ENCODE results near the gene OR10AD1.
"Not testable (repeated sequence)": the region's sequence is repeated elsewhere in the genome, so short reads cannot be mapped to it uniquely, and the experiment has no call there.

The OR10AD1 gene, protein sequence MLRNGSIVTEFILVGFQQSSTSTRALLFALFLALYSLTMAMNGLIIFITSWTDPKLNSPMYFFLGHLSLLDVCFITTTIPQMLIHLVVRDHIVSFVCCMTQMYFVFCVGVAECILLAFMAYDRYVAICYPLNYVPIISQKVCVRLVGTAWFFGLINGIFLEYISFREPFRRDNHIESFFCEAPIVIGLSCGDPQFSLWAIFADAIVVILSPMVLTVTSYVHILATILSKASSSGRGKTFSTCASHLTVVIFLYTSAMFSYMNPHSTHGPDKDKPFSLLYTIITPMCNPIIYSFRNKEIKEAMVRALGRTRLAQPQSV

DNA sequence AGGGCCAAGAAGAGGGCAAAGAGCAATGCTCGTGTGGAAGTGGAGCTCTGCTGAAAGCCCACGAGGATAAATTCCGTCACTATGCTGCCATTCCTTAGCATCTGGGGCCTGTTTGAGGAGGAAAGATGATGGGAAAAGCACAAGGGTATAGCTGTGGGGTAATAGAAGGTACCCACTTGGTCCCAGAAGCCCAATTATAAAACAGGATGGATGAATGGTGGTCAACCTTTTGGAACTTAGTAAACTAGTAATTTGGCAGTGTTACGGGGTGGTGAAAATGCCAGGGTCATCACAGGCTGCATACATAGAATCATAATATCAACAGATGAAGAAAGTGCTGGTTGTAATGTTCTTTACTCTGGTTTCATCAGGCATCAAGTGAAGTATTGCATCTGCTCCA, at the start of gene OR10AD1:
OR10AD1 (minus strand) TSS at position 101 of the 400 bp plus-strand sequence; CDS start at position 101, 0 bp downstream.
- no peak for DNase-seq

GRCh38 chr12:48247181-48247966, 44.3 kb upstream of the OR10AD1 start:
- no peak for DNase-seq

DNA sequence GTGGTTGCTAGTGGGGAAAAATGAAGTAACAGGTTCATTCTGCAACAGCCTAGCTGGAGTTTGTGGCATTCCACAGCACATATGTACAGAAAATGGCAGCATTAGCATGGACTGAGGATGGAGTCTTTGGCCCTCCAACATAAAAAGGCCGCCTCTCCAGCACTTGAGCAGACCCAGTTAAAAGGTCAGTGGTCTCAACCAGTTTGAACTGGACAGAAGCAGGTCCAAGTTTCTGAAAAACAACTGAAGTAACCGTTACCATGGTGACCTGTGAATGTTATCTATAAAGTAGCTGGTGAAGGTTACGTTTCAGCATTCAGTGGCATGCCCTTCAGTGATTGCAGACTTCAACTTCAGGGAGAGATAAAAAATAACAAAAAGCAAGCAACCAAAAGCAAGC, 34.1 kb upstream of the OR10AD1 start:
- DNase-seq, result no peak

DNA sequence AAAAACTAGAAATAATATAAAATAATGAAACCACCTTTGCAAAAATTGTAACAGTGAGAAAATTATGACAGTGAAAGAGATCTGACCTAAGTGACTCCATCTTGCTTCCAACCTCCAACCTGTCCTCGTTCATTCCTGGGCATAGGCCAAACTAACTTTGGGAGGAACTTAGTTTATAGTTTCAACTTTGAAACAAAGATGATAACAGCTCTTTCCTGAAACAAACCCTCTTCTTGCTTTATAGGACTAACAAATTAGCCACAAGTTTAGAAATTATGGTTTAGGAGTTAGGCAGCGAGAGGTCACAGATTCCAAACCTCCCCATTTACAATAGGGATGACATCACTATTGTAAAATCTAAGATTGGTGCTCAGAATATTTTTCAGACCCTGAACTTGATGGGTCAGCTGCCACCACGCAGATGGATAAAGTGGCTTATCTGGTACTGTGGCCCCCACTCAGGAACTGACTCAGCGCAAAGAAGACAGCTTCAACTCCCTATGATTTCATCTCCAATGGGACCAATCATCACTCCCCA, 32.8 kb upstream of the OR10AD1 start:
- no peak for DNase-seq

DNA sequence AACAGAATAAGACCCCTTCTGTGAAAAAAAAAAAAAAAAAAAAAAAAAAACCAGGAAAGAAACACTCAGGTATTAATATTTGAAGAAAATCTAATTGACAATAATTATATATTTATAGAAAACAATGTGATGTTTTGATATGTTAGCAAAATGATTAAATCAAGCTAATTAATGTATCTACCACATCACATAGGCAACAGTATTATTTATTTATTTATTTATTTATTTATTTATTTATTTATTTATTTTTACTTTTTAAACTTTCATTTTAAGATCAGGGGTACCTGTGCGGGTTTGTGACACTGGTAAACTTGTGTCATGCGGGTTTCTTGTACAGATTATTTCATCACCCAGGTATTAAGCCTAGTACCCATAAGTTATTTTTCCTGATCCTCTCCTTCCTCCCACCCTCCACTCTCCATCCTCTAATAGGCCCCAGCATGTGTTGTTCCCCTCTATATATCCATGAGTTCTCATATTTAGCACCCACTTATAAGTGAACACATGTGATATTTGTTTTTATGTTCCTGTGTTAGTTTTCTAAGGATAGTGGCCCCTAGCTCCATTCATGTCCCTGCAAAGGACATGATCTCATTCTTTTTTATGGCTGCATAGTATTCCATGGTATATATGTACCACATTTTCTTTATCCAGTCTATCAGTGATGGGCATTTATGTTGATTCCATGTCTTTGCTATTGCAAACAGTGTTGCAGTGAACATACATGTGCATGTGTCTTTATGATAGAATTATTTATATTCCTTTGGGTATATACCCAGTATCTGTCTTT, 28.3 kb upstream of the OR10AD1 start:
- not testable (repeated sequence) for DNase-seq

DNA sequence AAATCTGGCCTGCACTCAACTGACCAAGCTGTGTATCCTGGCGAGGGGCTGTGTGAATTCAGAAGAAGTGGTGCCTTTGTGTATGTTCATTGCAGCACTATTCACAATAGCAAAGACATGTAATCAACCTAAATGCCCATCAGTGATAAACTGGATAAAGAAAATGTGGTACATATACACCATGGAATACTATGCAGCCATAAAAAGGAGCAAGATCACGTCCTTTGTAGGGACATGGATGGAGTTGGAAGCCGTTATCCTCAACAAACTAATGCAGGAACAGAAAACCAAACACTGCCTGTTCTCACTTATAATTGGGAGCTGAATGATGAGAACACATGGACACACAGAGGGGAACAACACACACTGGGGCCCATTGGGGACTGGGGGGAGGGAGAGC, 21.4 kb upstream of the OR10AD1 start:
- not testable (repeated sequence) for DNase-seq

DNA sequence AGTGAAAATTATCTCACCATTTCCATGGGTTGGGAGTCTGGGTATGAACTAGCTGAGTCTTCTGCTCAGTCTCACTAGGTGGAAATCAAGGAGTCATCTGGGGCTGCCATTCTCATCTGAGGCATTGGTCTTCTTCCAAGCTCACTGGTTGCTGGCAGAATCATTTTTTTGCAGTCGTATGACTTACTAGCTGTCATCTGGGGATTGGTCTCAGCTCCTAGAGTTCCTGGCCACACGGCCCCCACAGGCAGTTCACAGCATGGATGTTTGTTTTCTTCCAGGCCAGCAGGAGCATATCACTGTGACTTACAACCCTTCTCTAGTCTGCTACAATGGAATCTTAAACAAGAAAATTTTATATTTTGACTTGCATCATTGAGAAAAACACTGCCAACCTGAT, 18.6 kb upstream of the OR10AD1 start:
- no peak for DNase-seq

DNA sequence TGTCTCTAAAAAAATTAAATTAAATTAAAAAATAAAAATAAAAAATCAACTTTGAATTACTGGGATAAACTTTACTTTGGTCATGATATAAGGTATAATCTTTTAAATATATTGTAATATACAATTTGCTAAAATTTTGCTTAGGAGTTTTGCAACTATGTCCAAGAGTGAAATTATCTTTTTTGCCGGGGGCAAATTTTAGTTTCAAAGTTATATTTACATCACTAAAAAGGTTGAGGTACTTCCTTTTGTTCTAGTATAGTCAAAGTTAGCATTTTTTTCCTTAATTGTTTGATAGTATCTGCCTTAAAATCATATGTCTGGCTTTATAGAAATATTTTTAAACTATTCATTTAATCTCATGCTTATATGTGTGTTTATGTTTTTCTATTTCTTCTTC, 17.6 kb upstream of the OR10AD1 start:
- DNase-seq, result no peak

DNA sequence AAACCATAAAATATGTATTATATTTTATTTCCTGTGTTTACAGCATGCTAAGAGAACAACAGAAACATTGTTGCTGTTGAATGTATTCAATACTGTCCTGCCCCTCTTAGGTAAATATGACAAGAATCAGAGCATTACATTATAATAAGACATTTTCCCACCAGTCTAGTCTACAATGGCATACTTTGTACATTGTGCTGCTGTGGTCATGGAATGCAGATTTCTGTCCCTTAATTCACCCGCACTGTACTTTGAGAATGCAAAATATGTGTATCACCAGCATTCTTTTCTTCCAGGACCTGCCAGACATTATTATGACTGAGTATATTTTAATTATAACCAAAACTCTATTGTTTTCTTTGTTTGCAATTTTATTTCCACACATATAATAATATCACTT, 16.5 kb upstream of the OR10AD1 start:
- DNase-seq, result no peak

- DNase-seq, result peak; percentile 15
These were observed 13.7 kb upstream of the OR10AD1 start for GRCh38 chr12:48216785-48217184.

GRCh38 chr12:48209495-48209894, 6.4 kb upstream of the OR10AD1 start:
- not testable (repeated sequence) for DNase-seq

DNA sequence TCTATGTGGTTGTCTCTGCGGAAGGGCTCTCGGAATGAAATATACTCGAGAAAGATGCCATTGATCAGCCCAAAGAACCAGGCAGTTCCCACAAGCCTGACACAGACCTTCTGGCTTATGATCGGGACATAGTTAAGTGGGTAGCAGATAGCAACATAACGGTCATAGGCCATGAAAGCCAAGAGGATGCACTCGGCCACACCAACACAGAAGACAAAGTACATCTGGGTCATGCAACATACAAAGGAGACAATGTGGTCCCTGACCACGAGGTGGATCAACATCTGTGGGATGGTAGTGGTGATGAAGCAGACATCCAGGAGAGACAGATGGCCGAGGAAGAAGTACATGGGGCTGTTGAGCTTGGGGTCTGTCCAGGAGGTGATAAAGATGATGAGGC, 326 bp downstream of the OR10AD1 start:
- no peak for DNase-seq

GRCh38 chr12:48201516-48201915, 1.6 kb downstream of the OR10AD1 start:
- no peak for DNase-seq

- no peak for DNase-seq
These were observed 2.0 kb downstream of the OR10AD1 start for GRCh38 chr12:48201091-48201490.

GRCh38 chr12:48199774-48200221, 3.3 kb downstream of the OR10AD1 start:
- no peak for DNase-seq

- DNase-seq, result no peak
These were observed 4.1 kb downstream of the OR10AD1 start for GRCh38 chr12:48198985-48199384.

GRCh38 chr12:48198672-48198971, 4.5 kb downstream of the OR10AD1 start:
- DNase-seq, result peak; percentile 54

GRCh38 chr12:48197971-48198671, 5.0 kb downstream of the OR10AD1 start:
- peak; percentile 98 for DNase-seq

- DNase-seq, result peak; percentile 64
These were observed 5.5 kb downstream of the OR10AD1 start for GRCh38 chr12:48197549-48197970.

DNA sequence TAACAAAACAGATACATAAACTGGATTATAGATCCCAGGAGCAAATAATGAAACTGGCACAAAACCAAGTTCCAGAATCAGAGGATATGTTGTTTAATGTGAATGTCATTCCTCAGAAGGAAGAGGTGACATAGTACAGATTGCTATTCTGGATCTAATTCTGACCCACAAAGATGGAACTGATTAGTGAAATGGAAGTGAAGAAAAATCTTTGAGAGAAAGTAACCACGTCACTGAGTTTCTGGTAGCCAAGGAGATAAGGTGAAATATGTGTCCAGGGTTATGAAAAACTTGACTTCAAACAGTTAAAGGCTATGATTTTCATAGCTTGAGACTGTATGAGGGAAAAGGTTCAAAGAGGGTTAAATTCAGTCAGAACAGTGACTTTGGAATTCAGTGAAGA, 8.3 kb downstream of the OR10AD1 start:
- DNase-seq, result no peak

DNA sequence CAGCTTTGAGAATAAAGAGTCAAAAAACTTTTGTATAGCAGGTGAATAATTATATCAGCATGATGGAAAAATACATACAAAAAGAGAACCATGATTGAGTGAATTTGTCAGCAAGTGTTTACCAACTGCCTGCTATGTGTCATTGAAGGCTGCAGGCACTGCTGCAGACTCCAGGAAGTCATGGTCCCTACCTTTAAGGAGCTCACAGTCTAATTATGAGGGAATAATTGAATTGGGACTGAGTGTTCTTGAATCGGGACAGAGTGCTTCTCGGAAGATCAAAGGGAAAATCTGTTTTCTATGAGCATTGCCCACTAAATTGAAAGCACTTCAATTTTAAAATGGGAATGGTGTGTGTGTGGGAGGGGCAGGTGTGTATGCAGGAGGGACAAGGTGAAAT, 9.5 kb downstream of the OR10AD1 start:
- no peak for DNase-seq

GRCh38 chr12:48192861-48193260, 10.2 kb downstream of the OR10AD1 start:
- no peak for DNase-seq

DNA sequence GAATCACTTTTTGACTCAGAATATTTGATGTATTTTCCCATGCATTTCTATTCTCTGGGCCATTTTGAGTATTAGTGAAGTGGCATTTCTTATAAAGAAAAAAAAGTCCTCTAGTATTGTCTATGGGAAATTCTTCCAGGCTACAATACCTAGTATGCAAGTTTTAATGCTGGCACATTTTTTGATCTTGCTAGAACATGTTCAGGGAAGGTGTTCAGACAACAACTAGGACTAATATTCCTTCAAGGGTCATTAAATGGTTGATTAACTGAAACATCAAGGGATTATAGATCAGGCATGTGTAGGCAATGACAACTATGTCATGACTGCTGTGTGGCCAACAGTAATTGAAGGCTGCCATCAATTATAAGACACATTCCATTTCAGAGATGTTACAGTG, 12.0 kb downstream of the OR10AD1 start:
- no peak for DNase-seq

Measured in hematopoietic multipotent progenitor cell treated with erythropoietin and hydrocortisone succinate and interleukin-3 and kit ligand, for 4 days (in vitro differentiated cells).